Measurements from ENCODE around the gene PARD3.
"Not testable (repeated sequence)": the region's sequence is repeated elsewhere in the genome, so short reads cannot be mapped to it uniquely, and the experiment has no call there.

PARD3 gene

DNA sequence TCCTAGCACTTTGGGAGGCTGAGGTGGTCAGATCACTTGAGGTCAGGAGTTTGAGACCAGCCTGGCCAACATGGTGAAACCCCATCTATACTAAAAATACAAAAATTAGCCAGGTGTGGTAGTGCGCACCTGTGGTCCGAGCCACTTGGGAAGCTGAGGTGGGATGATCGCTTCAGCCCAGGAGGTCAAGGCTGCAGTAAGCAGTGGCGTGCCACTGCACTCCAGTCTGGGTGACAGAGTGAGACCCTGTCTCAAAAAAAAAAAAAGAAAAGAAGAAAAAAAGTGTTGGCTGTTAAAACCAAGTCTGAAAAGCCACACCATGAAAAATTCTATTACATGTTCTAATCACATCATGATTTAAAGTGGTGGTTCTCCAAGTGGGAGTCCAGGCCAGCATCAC, 108.1 kb downstream of the PARD3 start:
- H3K4me1 ChIP-seq (ENCODE audit: control extremely low read depth in 1 of 4, control insufficient read depth in 4 of 4, insufficient read depth in 4 of 4, low read length in 3 of 4); H3K4me3 ChIP-seq (ENCODE audit: control insufficient read depth in 1 of 7, extremely low read depth in 1 of 7, insufficient read depth in 4 of 7, low read depth in 2 of 7, low read length in 6 of 7); CTCF ChIA-PET; DNase-seq; POLR2A ChIA-PET; H3K9me3 ChIP-seq (ENCODE audit: control extremely low read depth in 1 of 5, control insufficient read depth in 4 of 5, insufficient read depth in 2 of 5, low read depth in 1 of 5, low read length in 4 of 5); H3K36me3 ChIP-seq (ENCODE audit: control insufficient read depth in 4 of 4, insufficient read depth in 4 of 4, low read length in 3 of 4); H3K27ac ChIP-seq (ENCODE audit: insufficient read depth in 1 of 2, low read depth in 1 of 2, low read length in 2 of 2, poor library complexity in 1 of 2, severe bottlenecking in 2 of 2): not testable (repeated sequence)
- 92% methylated on average over 2 of the region's 4 CpGs for WGBS (ENCODE audit: insufficient coverage)
- H3K27me3 ChIP-seq (replicated peaks in 2 of 5; ENCODE audit: control insufficient read depth in 4 of 5, insufficient read depth in 5 of 5, low read length in 4 of 5) = peaks cover 0 to 57% (median 18%) of the 10 kb centered on the region in 5 experiments

DNA sequence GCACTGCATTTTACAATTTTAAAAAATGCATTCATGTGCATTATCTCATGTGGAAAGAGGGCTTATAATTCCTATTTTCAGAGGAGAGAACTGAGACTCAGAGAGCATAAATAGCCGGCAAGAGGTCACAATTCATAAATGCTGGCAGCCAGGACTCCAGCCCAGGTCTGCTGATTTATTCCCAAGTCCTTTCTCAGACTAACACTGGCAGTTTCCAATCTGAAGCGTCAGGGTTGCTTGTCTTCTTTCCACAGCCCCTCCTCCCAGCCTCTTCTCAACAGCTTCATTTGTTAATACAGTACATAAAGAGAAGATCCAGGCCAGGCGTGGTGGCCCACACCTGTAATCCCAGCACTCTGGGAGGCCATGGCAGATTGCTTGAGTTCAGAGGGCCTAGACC, 108.9 kb downstream of the PARD3 start:
- no peaks in the 10 kb centered on the region for H3K36me3 ChIP-seq (ENCODE audit: control insufficient read depth in 4 of 4, insufficient read depth in 4 of 4, low read length in 3 of 4)
- H3K4me3 ChIP-seq (ENCODE audit: control insufficient read depth in 1 of 7, extremely low read depth in 1 of 7, insufficient read depth in 4 of 7, low read depth in 2 of 7, low read length in 6 of 7) = no peak overlapping the region
- no peak overlapping the region for H3K27ac ChIP-seq (ENCODE audit: insufficient read depth in 1 of 2, low read depth in 1 of 2, low read length in 2 of 2, poor library complexity in 1 of 2, severe bottlenecking in 2 of 2)
- ChIA-PET POLR2A (no interaction called here), CTCF (no interaction called here)
- peaks cover 0 to 3% (median 0%) of the 10 kb centered on the region in 5 experiments for H3K9me3 ChIP-seq (ENCODE audit: control extremely low read depth in 1 of 5, control insufficient read depth in 4 of 5, insufficient read depth in 2 of 5, low read depth in 1 of 5, low read length in 4 of 5)
- 92% methylated on average over 1 of the region's 3 CpGs for WGBS (ENCODE audit: insufficient coverage)
- no peak for DNase-seq
- H3K27me3 ChIP-seq (replicated peaks in 2 of 5; ENCODE audit: control insufficient read depth in 4 of 5, insufficient read depth in 5 of 5, low read length in 4 of 5) = peaks cover 0 to 54% (median 20%) of the 10 kb centered on the region in 5 experiments
- no peaks in the 10 kb centered on the region for H3K4me1 ChIP-seq (ENCODE audit: control extremely low read depth in 1 of 4, control insufficient read depth in 4 of 4, insufficient read depth in 4 of 4, low read length in 3 of 4)

DNA sequence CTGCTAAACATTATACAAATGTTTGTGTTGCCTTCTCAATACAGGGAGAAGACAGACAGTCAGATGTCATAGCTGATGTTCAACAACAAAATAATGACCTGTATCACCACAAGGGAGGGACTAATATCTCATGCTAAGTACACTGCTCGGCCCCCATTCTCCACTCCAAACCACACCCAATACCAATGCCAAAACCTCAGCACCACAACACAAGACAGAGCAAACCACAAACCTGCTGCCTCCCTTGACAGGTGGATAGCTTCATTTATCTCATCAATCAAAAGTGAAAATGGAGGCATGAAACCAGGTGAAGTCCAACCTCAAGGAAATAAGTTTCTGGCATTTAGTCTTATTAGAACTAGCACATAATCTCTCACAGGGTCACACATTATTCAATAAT, 109.5 kb downstream of the PARD3 start:
- Histone ChIP-seq H3K27ac (ENCODE audit: insufficient read depth in 1 of 2, low read depth in 1 of 2, low read length in 2 of 2, poor library complexity in 1 of 2, severe bottlenecking in 2 of 2) (no peak overlapping the region), H3K27me3 (replicated peaks in 2 of 5; ENCODE audit: control insufficient read depth in 4 of 5, insufficient read depth in 5 of 5, low read length in 4 of 5) (peaks cover 0 to 56% (median 17%) of the 10 kb centered on the region in 5 experiments), H3K4me1 (ENCODE audit: control extremely low read depth in 1 of 4, control insufficient read depth in 4 of 4, insufficient read depth in 4 of 4, low read length in 3 of 4) (no peaks in the 10 kb centered on the region), H3K4me3 (ENCODE audit: control insufficient read depth in 1 of 7, extremely low read depth in 1 of 7, insufficient read depth in 4 of 7, low read depth in 2 of 7, low read length in 6 of 7) (no peak overlapping the region), H3K36me3 (ENCODE audit: control insufficient read depth in 4 of 4, insufficient read depth in 4 of 4, low read length in 3 of 4) (no peaks in the 10 kb centered on the region), H3K9me3 (ENCODE audit: control extremely low read depth in 1 of 5, control insufficient read depth in 4 of 5, insufficient read depth in 2 of 5, low read depth in 1 of 5, low read length in 4 of 5) (peaks cover 0 to 3% (median 0%) of the 10 kb centered on the region in 5 experiments)
- no peak for DNase-seq
- 67% methylated on average over 1 of the region's 1 CpG for WGBS (ENCODE audit: insufficient coverage)
- ChIA-PET CTCF (interaction anchor here (0.6 kb wide), 1 partner anchor 408 kb away, joined by 3 read pairs; no protein-coding TSS in a partner anchor), POLR2A (interaction anchor here (0.6 kb wide), 1 partner anchor 782 kb away, joined by 4 read pairs; no protein-coding TSS in a partner anchor)

DNA sequence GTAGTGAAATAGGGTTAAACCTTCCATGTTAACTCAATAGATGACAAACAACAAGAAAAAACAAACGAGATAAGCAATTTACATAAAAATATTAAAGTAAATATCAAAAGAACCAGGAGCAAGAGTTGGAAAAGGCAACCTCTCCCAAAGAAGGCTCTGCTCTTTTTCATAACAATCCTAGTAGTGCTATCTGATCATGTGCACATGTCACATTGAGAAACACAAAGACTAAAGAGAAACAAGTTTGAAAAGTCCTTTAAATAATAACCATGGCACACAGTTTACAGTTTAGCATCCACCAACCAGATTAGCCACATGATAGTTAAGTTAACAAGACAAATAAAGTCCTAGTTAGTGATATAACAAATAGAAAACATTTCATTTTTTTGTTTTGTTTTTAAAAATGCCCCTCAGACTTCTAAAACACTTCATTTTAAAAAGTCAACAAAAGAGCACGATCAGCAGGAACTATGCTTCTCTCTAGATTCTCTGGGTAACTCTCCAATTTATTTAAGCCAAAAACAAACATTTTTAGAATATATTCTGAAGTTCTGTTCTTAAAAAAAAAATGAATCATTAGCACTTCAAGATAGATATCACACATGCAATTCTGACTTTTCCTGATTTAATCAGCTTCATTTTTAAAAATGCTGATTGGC, 110.4 kb downstream of the PARD3 start:
- Histone ChIP-seq H3K9me3 (ENCODE audit: control extremely low read depth in 1 of 5, control insufficient read depth in 4 of 5, insufficient read depth in 2 of 5, low read depth in 1 of 5, low read length in 4 of 5) (peaks cover 0 to 3% (median 0%) of the 10 kb centered on the region in 5 experiments), H3K27me3 (replicated peaks in 2 of 5; ENCODE audit: control insufficient read depth in 4 of 5, insufficient read depth in 5 of 5, low read length in 4 of 5) (peaks cover 0 to 50% (median 17%) of the 10 kb centered on the region in 5 experiments), H3K4me3 (ENCODE audit: control insufficient read depth in 1 of 7, extremely low read depth in 1 of 7, insufficient read depth in 4 of 7, low read depth in 2 of 7, low read length in 6 of 7) (no peak overlapping the region), H3K27ac (ENCODE audit: insufficient read depth in 1 of 2, low read depth in 1 of 2, low read length in 2 of 2, poor library complexity in 1 of 2, severe bottlenecking in 2 of 2) (no peak overlapping the region), H3K36me3 (ENCODE audit: control insufficient read depth in 4 of 4, insufficient read depth in 4 of 4, low read length in 3 of 4) (no peaks in the 10 kb centered on the region), H3K4me1 (ENCODE audit: control extremely low read depth in 1 of 4, control insufficient read depth in 4 of 4, insufficient read depth in 4 of 4, low read length in 3 of 4) (no peaks in the 10 kb centered on the region)
- DNase-seq = no peak
- no CpG with 5 or more reads among the region's 2 CpGs for WGBS (ENCODE audit: insufficient coverage)
- ChIA-PET POLR2A (no interaction called here), CTCF (interaction anchor here (0.6 kb wide), 2 partner anchors 408 to 694 kb away, joined by 3 read pairs; no protein-coding TSS in a partner anchor)

GRCh38 chr10:34702982-34703381, 112.1 kb downstream of the PARD3 start:
- 100% methylated on average over 2 of the region's 2 CpGs for WGBS (ENCODE audit: insufficient coverage)

DNA sequence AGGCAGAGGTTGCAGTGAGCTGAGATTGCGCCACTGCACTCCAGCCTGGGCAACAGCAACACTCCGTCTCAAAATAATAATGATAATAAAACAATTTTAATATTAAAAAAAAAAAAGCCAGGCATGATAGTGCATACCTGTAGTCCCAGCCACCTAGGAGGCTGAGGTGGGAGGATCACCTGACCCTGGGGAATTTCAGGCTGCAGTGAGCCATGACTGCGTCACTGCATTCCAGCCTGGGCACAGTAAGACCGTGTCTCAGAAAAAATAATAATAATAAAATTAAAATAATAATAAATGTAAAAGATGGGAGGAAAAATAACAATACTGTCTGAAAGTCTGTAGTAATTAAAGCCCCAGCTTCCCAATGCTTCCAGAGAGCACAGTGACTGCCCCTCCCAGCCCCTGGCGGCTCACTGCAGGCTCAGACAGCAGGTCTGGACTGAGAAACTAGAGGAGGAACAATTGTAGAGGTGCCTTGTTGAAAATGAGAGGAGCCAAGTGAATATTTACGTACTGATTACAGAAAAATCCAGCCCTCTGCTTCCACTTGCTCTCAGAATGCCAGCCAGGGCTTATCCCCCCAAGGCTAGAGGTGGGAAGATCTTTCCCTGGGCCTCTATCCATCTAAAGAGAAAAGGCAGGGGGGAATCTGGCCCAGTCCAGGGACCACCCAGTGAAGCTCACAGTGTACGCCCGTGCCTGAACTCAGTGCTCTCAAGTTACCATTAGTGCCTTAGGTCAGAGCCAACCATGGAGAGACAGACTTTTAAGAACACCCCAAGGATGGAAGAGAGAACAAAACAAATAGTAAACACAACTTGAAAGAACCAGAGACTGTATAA, 112.8 kb downstream of the PARD3 start:
- 100% methylated on average over 2 of the region's 8 CpGs for WGBS (ENCODE audit: insufficient coverage)
- POLR2A ChIA-PET = no interaction called here
- Histone ChIP-seq H3K27ac (ENCODE audit: insufficient read depth in 1 of 2, low read depth in 1 of 2, low read length in 2 of 2, poor library complexity in 1 of 2, severe bottlenecking in 2 of 2) (no peak overlapping the region), H3K9me3 (ENCODE audit: control extremely low read depth in 1 of 5, control insufficient read depth in 4 of 5, insufficient read depth in 2 of 5, low read depth in 1 of 5, low read length in 4 of 5) (no peaks in the 10 kb centered on the region), H3K27me3 (replicated peaks in 2 of 5; ENCODE audit: control insufficient read depth in 4 of 5, insufficient read depth in 5 of 5, low read length in 4 of 5) (peaks cover 0 to 39% (median 14%) of the 10 kb centered on the region in 5 experiments), H3K36me3 (ENCODE audit: control insufficient read depth in 4 of 4, insufficient read depth in 4 of 4, low read length in 3 of 4) (no peaks in the 10 kb centered on the region), H3K4me1 (ENCODE audit: control extremely low read depth in 1 of 4, control insufficient read depth in 4 of 4, insufficient read depth in 4 of 4, low read length in 3 of 4) (no peaks in the 10 kb centered on the region), H3K4me3 (ENCODE audit: control insufficient read depth in 1 of 7, extremely low read depth in 1 of 7, insufficient read depth in 4 of 7, low read depth in 2 of 7, low read length in 6 of 7) (no peak overlapping the region)
- CTCF ChIA-PET = interaction anchor here (0.9 kb wide), 1 partner anchor 12 kb away, joined by 4 read pairs; no protein-coding TSS in a partner anchor
- no peak for DNase-seq

More at GRCh38 chr10:34702982-34703381, 112.1 kb downstream of the PARD3 start:
- Histone ChIP-seq H3K4me3 (ENCODE audit: control insufficient read depth in 1 of 7, extremely low read depth in 1 of 7, insufficient read depth in 4 of 7, low read depth in 2 of 7, low read length in 6 of 7) (no peak overlapping the region), H3K4me1 (ENCODE audit: control extremely low read depth in 1 of 4, control insufficient read depth in 4 of 4, insufficient read depth in 4 of 4, low read length in 3 of 4) (no peaks in the 10 kb centered on the region), H3K9me3 (ENCODE audit: control extremely low read depth in 1 of 5, control insufficient read depth in 4 of 5, insufficient read depth in 2 of 5, low read depth in 1 of 5, low read length in 4 of 5) (no peaks in the 10 kb centered on the region), H3K27ac (ENCODE audit: insufficient read depth in 1 of 2, low read depth in 1 of 2, low read length in 2 of 2, poor library complexity in 1 of 2, severe bottlenecking in 2 of 2) (no peak overlapping the region), H3K36me3 (ENCODE audit: control insufficient read depth in 4 of 4, insufficient read depth in 4 of 4, low read length in 3 of 4) (no peaks in the 10 kb centered on the region), H3K27me3 (replicated peaks in 2 of 5; ENCODE audit: control insufficient read depth in 4 of 5, insufficient read depth in 5 of 5, low read length in 4 of 5) (peaks cover 0 to 43% (median 14%) of the 10 kb centered on the region in 5 experiments)
- no peak for DNase-seq
- CTCF ChIA-PET = no interaction called here
- POLR2A ChIA-PET = no interaction called here

DNA sequence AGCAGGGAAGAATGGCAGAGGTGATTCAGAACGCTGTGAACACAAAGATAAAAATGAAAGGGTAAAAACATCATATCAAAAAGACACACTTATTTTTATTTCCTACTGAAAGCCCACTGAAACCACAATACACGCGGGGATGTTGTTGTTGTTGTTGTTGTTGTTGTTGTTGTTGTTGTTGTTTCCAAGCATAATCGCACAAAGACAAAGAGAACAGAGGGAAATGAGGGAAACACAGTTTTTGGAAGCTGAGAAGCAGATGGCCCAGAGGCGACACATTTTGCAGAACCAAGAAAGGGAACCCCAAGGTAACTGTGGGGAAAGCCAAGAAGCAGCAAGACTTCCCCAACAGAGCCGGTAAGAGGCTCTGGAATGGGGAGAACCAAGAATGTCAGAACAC, 113.9 kb downstream of the PARD3 start:
- H3K4me1 ChIP-seq (ENCODE audit: control extremely low read depth in 1 of 4, control insufficient read depth in 4 of 4, insufficient read depth in 4 of 4, low read length in 3 of 4) = no peaks in the 10 kb centered on the region
- no peak for DNase-seq
- 90% methylated on average over 3 of the region's 6 CpGs for WGBS (ENCODE audit: insufficient coverage)

More for the DNA sequence above, 113.9 kb downstream of the PARD3 start:
- Histone ChIP-seq H3K9me3 (ENCODE audit: control extremely low read depth in 1 of 5, control insufficient read depth in 4 of 5, insufficient read depth in 2 of 5, low read depth in 1 of 5, low read length in 4 of 5) (no peaks in the 10 kb centered on the region), H3K27ac (ENCODE audit: insufficient read depth in 1 of 2, low read depth in 1 of 2, low read length in 2 of 2, poor library complexity in 1 of 2, severe bottlenecking in 2 of 2) (no peak overlapping the region), H3K36me3 (ENCODE audit: control insufficient read depth in 4 of 4, insufficient read depth in 4 of 4, low read length in 3 of 4) (no peaks in the 10 kb centered on the region), H3K27me3 (replicated peaks in 2 of 5; ENCODE audit: control insufficient read depth in 4 of 5, insufficient read depth in 5 of 5, low read length in 4 of 5) (peaks cover 0 to 36% (median 14%) of the 10 kb centered on the region in 5 experiments), H3K4me3 (ENCODE audit: control insufficient read depth in 1 of 7, extremely low read depth in 1 of 7, insufficient read depth in 4 of 7, low read depth in 2 of 7, low read length in 6 of 7) (no peak overlapping the region)
- POLR2A ChIA-PET = no interaction called here
- CTCF ChIA-PET = interaction anchor here (0.9 kb wide), 1 partner anchor 13 kb away, joined by 4 read pairs; no protein-coding TSS in a partner anchor
